Measurements from ENCODE around the gene VSIR.

The VSIR gene

GRCh38 chr10:71797533-71798307 lies 24.4 kb upstream of the VSIR start:
- DNase-seq (ENCODE audit: extremely low spot score), result no peak
- ChIA-PET POLR2A (no interaction called here), CTCF (interaction anchor here (4.0 kb wide), 1 partner anchor 15 kb away, joined by 17 read pairs; no protein-coding TSS in a partner anchor)
- no peak for TF ChIP-seq CTCF (IDR thresholded peaks at IDR 0.05; ENCODE audit: control extremely low read depth, extremely low read depth, low read depth, missing control alignments)

- no peak for DNase-seq (ENCODE audit: extremely low spot score)
- ChIA-PET CTCF (interaction anchor here (4.0 kb wide), 1 partner anchor 16 kb away, joined by 17 read pairs; no protein-coding TSS in a partner anchor), POLR2A (no interaction called here)
- no peak for TF ChIP-seq CTCF (IDR thresholded peaks at IDR 0.05; ENCODE audit: control extremely low read depth, extremely low read depth, low read depth, missing control alignments)
Observed at GRCh38 chr10:71796749-71797405, 23.6 kb upstream of the VSIR start.

GRCh38 chr10:71795248-71795647 lies 21.9 kb upstream of the VSIR start:
- ChIA-PET CTCF (interaction anchor here (0.9 to 4.0 kb wide), 4 partner anchors 18 to 101 kb away, joined by 3 to 17 read pairs (median 4); partner anchors contain the start of gene VSIR), POLR2A (interaction anchor here (1.2 kb wide), 1 partner anchor 56 kb away, joined by 4 read pairs; the partner anchor contains the start of gene PSAP)
- TF ChIP-seq CTCF (IDR thresholded peaks at IDR 0.05; ENCODE audit: control extremely low read depth, extremely low read depth, low read depth, missing control alignments), result no peak
- DNase-seq (ENCODE audit: extremely low spot score), result peak; percentile 50

- POLR2A ChIA-PET, result interaction anchor here (0.6 kb wide), 1 partner anchor 18 kb away, joined by 4 read pairs; the partner anchor contains the start of gene VSIR
Observed at GRCh38 chr10:71790749-71791440, 17.6 kb upstream of the VSIR start.

GRCh38 chr10:71789871-71790270 lies 16.6 kb upstream of the VSIR start:
- CTCF ChIA-PET, result no interaction called here
- POLR2A ChIA-PET, result no interaction called here

More at GRCh38 chr10:71790749-71791440, 17.6 kb upstream of the VSIR start:
- peak; percentile 65 for DNase-seq (ENCODE audit: extremely low spot score)
- CTCF ChIA-PET, result interaction anchor here (1.3 kb wide), 1 partner anchor 95 kb away, joined by 3 read pairs; no protein-coding TSS in a partner anchor
- TF ChIP-seq CTCF (IDR thresholded peaks at IDR 0.05; ENCODE audit: control extremely low read depth, extremely low read depth, low read depth, missing control alignments), result no peak

More at GRCh38 chr10:71789871-71790270, 16.6 kb upstream of the VSIR start:
- no peak for DNase-seq (ENCODE audit: extremely low spot score)
- TF ChIP-seq CTCF (IDR thresholded peaks at IDR 0.05; ENCODE audit: control extremely low read depth, extremely low read depth, low read depth, missing control alignments), result no peak

Data from GM10248 (cell line).